PC-3 (cell line): ENCODE measurements around the gene TUBGCP6.

Experiments used
- CTCF ChIP-seq: fragments of 300-600 bp; sonication (generic); conservative IDR thresholded peaks from 2 replicates; pipeline ENCODE4 v1.5.1; 2017; ENCODE audit warnings: antibody characterized with exemption, low read depth, mild to moderate bottlenecking, low read length
- EZH2 ChIP-seq: fragments of 300-600 bp; sonication (generic); IDR thresholded peaks from one replicate; pipeline ENCODE4 v1.6.1; 2017; ENCODE audit warnings: antibody characterized with exemption, mild to moderate bottlenecking, low read length; ENCODE audit not compliant: unreplicated experiment

- no peak for TF ChIP-seq CTCF
- no peak for TF ChIP-seq EZH2
Measured at GRCh38 chr22:50264104-50264745, 19.4 kb upstream of the TUBGCP6 start.
